Activated naive CD4-positive, alpha-beta T cell treated with anti-CD3 and anti-CD28 coated beads for 36 hours (primary cell): ENCODE data around the gene WNK2. TPM values are rescaled to one million over a fixed set of nuclear protein-coding genes. Genes with fewer than 3 reads are reported as not detected.

ENCODE experiments used
- CTCF ChIA-PET: fragments of 350-600 bp; sonication (Branson Sonifier 250); formaldehyde crosslinking; loops from one replicate; lab custom pipeline; 2021; ENCODE audit warnings: antibody characterized with exemption; lab: Charles Lee
- DNase-seq: peaks from one replicate; pipeline ENCODE4 v3.0.0-alpha.2; 2020
- H3K27ac Mint-ChIP-seq: one replicate; pipeline ENCODE4 v1.8.0; 2021; ENCODE audit warnings: mild to moderate bottlenecking, mixed read lengths
- H3K27me3 Mint-ChIP-seq: one replicate; pipeline ENCODE4 v1.8.0; 2021; ENCODE audit warnings: low read depth, mixed read lengths
- H3K36me3 Mint-ChIP-seq: one replicate; pipeline ENCODE4 v1.8.0; 2021; ENCODE audit warnings: low read depth, mixed read lengths
- H3K4me1 Mint-ChIP-seq: one replicate; pipeline ENCODE4 v1.8.0; 2021; ENCODE audit warnings: low read depth, mixed read lengths
- H3K4me3 Mint-ChIP-seq: one replicate; pipeline ENCODE4 v1.8.0; 2021; ENCODE audit warnings: mild to moderate bottlenecking, moderate library complexity, mixed read lengths
- H3K9me3 Mint-ChIP-seq: one replicate; pipeline ENCODE4 v1.8.0; 2021; ENCODE audit warnings: mixed read lengths
- intact Hi-C: fragments of 100-400 bp; cut with micrococcal nuclease; formaldehyde crosslinking; loops from one replicate; pipeline ENCODE4 v1.15.1; 2023
- total RNA-seq, 2 experiments: library from RNA; stranded (reverse); gene quantifications; one replicate each; pipeline ENCODE4 v1.2.3, GENCODE V29; 2021

WNK2 gene
- total RNA-seq, 2 experiments from 2014 or later = 5.2 to 5.8 TPM

DNA sequence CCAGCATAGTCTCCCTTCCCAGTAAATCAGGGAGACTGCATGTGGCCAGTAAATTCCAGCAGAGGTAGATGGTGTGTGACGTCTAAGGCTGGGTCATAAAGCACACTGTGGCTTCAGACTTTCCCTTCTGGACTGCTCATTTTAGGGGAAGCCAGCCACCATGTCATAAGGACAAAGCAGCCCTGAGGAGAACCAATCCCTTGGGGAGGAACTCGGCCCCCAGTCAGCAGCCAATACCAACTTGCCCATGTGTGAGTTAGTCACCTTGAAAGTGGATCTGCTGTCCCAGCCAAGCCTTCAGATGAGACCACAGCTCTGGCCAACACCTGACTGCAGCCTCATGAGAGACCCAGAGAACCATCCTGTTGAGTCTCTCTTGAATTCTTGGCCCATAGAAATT is 35.2 kb upstream of the WNK2 start:
- CTCF ChIA-PET = interaction anchor here (1.4 to 1.9 kb wide), 2 partner anchors 40 to 41 kb away, joined by 4 to 7 read pairs; no protein-coding TSS in a partner anchor
- H3K4me1 Mint-ChIP-seq = peaks cover 57% of the 10 kb centered on the region
- H3K9me3 Mint-ChIP-seq = peaks cover 27% of the 10 kb centered on the region
- no peaks in the 10 kb centered on the region for H3K27me3 Mint-ChIP-seq
- peak overlapping the region; percentile 96 for H3K27ac Mint-ChIP-seq
- H3K4me3 Mint-ChIP-seq = peak overlapping the region; percentile 64
- peak; percentile 59 for DNase-seq
- intact Hi-C loops = loop anchor here (1.0 to 5.0 kb wide), 3 partner anchors 146 to 305 kb away; partner anchors contain the start of gene FAM120AOS
- peaks cover 30% of the 10 kb centered on the region for H3K36me3 Mint-ChIP-seq

DNA sequence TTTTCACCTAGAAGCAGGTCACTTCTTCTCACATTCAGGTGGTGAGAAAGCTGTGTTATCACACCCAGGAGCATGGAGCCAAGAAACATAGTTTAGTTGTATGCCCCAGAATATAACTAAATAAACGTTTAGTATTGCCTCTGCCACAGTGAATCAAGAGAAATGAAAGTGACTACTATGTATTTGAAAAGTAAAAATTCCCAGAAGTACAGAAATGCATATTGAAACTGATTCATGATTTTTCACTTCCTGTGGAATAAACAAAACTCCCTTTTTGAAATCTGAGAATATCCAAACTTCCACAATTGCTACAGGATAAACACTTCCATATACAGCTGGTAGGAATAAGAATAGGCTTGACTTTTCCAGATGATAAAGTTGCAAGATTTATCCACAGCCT is 34.6 kb upstream of the WNK2 start:
- Mint-ChIP-seq H3K4me3 (peak overlapping the region; percentile 64), H3K36me3 (peaks cover 30% of the 10 kb centered on the region), H3K4me1 (peaks cover 50% of the 10 kb centered on the region), H3K27ac (peak overlapping the region; percentile 96), H3K27me3 (no peaks in the 10 kb centered on the region), H3K9me3 (peaks cover 27% of the 10 kb centered on the region)
- DNase-seq = no peak
- intact Hi-C loops = loop anchor here (1.0 to 5.0 kb wide), 3 partner anchors 147 to 304 kb away; partner anchors contain the start of gene FAM120AOS
- CTCF ChIA-PET = interaction anchor here (1.4 to 2.1 kb wide), 3 partner anchors 14 to 41 kb away, joined by 4 to 7 read pairs (median 7); partner anchors contain the start of gene NINJ1

DNA sequence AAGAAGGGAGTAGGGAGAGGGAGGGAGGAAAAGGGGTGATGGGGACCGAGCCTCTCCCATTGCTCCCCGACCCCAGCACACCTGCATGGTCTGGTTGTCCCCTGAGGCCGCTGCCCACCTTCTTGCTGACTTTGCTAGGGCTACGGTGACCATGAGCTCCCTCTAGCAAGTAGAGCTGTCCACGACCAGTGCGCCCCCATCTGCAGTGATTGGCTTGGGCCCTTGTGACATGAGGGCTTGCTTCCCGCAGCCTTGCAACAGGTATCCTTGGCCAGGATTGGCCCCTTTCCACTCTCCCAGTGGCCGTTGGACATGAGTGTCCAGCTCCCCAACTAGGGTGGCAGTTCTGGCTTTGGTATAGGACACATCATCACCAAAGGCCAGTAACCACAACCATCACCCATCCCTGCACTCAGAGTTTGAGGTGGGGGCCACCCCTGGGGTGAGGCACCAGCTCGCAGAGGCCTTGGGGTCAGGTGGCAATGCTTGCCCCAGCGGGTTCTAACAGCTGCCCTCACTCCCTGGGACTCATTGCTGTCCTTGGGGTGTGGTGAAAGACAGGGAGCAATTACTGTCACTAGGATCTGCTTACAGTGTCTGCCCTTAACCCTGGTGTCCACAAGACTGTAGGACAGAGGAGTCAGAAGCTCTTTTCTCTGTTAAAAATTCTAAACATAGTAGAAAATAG is 32.7 kb upstream of the WNK2 start:
- CTCF ChIA-PET = interaction anchor here (1.3 to 2.1 kb wide), 2 partner anchors 16 to 195 kb away, joined by 3 to 7 read pairs; partner anchors contain the start of gene NINJ1
- H3K27ac Mint-ChIP-seq = no peak overlapping the region
- H3K4me3 Mint-ChIP-seq = no peak overlapping the region
- intact Hi-C loops = loop anchor here (10.0 kb wide), 1 partner anchor 804 kb away; the partner anchor contains the start of gene BARX1
- H3K27me3 Mint-ChIP-seq = no peaks in the 10 kb centered on the region
- peaks cover 26% of the 10 kb centered on the region for H3K36me3 Mint-ChIP-seq
- H3K4me1 Mint-ChIP-seq = peaks cover 41% of the 10 kb centered on the region
- H3K9me3 Mint-ChIP-seq = peaks cover 23% of the 10 kb centered on the region
- DNase-seq = no peak

DNA sequence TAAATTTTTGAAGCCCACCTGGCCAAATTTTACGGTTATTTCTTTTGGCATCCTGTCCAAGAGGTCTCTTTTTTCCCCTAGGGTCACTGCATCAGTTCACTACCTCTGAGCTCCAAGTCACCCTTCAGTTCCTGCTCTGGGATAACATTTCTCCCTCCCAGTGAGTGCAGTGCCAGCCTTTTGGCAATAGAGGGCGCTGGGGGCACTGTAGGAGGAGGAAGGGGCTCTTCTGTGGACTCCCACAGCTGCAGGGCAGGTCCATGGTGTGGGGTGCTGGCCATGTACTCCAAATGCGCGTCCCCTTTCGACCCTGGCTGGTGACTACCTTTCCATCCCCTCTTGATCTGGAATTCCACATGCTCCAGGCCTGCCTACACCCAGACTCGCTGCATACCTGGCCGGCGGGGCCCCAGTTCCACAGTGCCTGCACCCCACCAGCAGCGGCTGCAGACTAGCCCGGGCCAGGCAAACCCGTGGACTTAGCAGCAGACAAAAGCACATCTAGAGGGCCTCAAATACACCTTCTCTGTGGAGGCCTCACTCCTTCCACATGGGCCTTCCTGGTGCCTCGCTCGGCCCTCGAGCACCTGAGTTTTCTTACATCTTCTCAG is 29.5 kb upstream of the WNK2 start:
- intact Hi-C loops = loop anchor here (10.0 kb wide), 1 partner anchor 800 kb away; the partner anchor contains the start of gene BARX1
- peak; percentile 75 for DNase-seq
- Mint-ChIP-seq H3K4me3 (no peak overlapping the region), H3K27me3 (no peaks in the 10 kb centered on the region), H3K36me3 (peaks cover 2% of the 10 kb centered on the region), H3K4me1 (peaks cover 25% of the 10 kb centered on the region), H3K9me3 (peaks cover 4% of the 10 kb centered on the region), H3K27ac (no peak overlapping the region)
- CTCF ChIA-PET = interaction anchor here (0.6 to 2.9 kb wide), 11 partner anchors 8 to 163 kb away, joined by 3 to 13 read pairs (median 3); no protein-coding TSS in a partner anchor

DNA sequence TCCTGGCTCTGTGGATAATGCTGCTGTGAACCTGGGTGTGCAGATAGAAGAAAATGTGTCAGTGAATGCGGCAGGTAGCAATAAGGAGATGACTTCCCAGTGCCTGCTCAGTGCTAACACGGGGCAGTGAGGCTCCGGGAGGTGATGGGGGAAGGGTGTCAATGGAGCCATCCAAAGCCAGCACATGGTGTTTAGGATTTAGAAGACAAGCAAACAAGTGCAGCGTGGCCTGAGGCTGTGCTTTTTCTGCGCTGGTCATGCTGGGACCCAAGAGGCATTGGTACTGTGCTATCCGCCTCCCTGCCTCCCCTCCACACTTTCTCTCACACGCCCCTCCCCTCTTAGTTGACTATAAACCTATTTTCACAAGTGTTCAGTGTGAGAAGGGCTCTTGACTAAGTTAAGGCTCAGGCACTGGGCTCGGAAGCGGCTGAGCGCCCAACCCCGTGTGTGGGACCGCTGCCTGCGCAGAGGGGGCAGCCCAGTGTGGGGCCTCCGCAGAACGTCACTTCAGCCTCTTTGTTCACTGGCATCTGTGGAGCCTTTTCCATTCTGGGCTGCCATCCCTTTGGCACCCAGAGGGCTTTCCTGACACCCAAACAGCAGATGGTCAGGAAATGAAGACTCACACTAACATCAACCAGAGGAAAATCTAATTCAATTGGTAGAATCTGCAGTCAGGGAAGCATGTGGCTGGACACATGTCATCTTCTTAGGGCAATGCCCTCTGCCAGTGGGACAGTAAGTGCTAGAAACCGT is 28.0 kb upstream of the WNK2 start:
- Mint-ChIP-seq H3K27me3 (no peaks in the 10 kb centered on the region), H3K4me1 (peaks cover 20% of the 10 kb centered on the region), H3K36me3 (peaks cover 2% of the 10 kb centered on the region), H3K4me3 (no peak overlapping the region), H3K9me3 (peaks cover 3% of the 10 kb centered on the region), H3K27ac (peak overlapping the region; percentile 65)
- DNase-seq = no peak
- intact Hi-C loops = loop anchor here (1.0 to 10.0 kb wide), 5 partner anchors 10 to 799 kb away; partner anchors contain the start of genes BARX1 and ZNF484
- CTCF ChIA-PET = interaction anchor here (1.0 to 2.9 kb wide), 5 partner anchors 14 to 411 kb away, joined by 3 to 8 read pairs (median 4); no protein-coding TSS in a partner anchor

DNA sequence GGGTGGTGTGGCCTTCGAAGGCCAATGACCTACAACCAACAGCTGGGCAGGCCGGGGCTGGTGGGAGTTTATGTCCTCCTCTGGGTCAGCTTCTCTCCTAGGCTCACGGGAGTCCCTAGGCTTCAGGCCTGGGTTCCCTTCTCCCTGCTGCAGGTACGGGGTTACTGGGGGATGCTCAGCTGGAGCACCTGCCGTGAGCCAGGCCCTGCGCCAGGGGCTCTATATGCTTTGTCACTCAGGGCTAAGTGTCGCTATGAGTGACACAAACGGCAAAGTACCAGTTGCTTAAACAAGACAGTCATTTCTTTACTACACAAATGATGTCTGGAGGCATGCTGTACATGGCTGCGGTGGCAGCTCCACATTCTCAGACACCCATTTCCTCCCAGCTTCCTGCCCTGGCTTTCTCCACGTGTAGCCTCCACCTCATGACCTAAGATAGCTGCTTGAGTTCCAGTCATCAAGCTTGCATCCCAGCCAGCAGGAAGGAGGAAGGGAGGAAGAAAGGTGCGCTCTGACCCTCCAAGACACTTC is 27.4 kb upstream of the WNK2 start:
- peaks cover 2% of the 10 kb centered on the region for H3K36me3 Mint-ChIP-seq
- peak; percentile 80 for DNase-seq
- CTCF ChIA-PET = interaction anchor here (0.6 to 1.4 kb wide), 5 partner anchors 21 to 410 kb away, joined by 3 to 8 read pairs (median 4); no protein-coding TSS in a partner anchor
- peaks cover 3% of the 10 kb centered on the region for H3K9me3 Mint-ChIP-seq
- H3K4me3 Mint-ChIP-seq = no peak overlapping the region
- H3K27ac Mint-ChIP-seq = peak overlapping the region; percentile 65
- H3K4me1 Mint-ChIP-seq = peaks cover 20% of the 10 kb centered on the region
- intact Hi-C loops = loop anchor here (1.0 to 10.0 kb wide), 5 partner anchors 10 to 798 kb away; partner anchors contain the start of genes BARX1 and ZNF484
- H3K27me3 Mint-ChIP-seq = no peaks in the 10 kb centered on the region

DNA sequence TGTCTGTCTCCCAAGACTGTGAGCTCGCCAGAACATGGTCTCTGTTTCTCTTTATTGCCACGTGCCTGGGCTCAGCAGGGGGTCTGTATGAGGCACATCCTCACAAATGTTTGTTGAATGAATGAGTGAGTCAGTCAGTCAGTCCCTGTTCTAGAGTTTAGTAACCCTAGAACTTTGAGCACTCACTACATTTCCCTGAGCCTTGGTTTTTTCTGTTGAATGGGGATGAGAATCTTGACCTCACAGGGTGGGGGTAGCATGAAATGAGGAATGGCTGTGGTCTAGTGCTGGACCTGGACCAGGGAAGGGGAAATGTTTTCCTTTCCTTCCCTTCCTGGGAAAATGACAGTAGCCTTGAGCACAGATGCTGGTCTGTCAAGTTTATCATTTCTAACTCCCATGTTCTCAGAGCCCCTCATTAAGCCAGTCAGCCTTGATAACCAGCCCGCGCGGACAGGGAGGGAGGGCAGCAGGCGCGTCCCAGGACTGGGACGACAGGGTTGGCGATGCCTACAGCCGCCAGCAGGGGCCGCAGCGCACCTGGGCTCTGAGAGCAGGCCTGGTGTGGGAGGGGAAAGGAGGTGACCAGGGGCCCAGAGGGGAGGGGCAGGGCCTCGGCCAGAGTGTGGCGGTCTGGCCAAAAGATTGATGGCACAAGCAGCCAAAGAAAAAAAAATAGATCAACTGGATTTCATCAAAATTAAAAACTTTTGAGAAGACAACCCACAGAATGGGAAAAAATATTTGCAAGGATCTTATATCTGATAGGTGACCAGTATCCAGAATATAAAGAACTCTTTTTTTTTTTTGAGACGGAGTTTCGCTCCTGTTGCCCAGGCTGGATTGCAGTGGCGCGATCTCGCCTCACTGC is 24.1 kb upstream of the WNK2 start:
- peak; percentile 76 for DNase-seq
- intact Hi-C loops = loop anchor here (1.0 to 10.0 kb wide), 3 partner anchors 142 to 795 kb away; partner anchors contain the start of genes BARX1 and ZNF484
- peaks cover 3% of the 10 kb centered on the region for H3K9me3 Mint-ChIP-seq

DNA sequence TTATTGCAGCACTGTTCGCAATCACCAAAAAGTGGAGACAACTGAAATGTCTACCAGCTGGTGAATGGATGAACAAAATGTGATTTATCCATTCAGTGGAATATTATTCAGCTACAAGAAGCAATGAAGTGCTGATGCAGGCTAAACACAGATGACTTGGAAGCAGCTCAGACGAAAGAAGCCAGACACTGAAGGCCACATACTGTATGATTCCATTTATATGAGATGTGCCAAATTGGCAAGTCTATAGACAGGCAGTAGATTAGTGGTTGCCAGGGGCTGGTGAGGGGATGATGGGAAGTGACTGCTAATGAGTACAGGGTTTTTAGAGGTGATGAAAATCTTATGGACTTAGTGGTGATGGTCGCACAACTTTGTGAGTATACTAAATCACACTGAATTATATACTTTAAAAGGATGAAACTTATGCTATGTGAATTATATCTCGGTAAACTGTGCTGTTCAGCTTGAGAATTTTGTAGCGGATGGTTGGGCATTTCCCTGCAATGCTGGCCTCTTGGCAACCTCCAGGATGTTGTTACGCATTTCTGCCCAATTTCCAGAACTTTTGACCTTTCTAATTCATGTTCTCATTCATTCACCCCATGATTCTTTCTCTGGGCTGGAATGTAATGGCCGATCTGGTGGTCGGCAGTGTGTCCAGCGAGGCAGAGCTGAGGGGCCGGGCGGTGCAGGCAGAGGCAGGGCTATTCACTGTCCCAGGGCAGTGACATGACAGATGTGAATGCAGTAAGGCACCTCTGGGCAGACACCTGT is 22.0 kb upstream of the WNK2 start:
- intact Hi-C loops = no loop called here
- no peak for DNase-seq
- H3K4me3 Mint-ChIP-seq = no peak overlapping the region
- no peak overlapping the region for H3K27ac Mint-ChIP-seq
- CTCF ChIA-PET = interaction anchor here (0.6 to 1.6 kb wide), 5 partner anchors 37 to 224 kb away, joined by 3 to 6 read pairs (median 4); no protein-coding TSS in a partner anchor
- H3K27me3 Mint-ChIP-seq = no peaks in the 10 kb centered on the region
- H3K36me3 Mint-ChIP-seq = no peaks in the 10 kb centered on the region
- H3K4me1 Mint-ChIP-seq = peaks cover 9% of the 10 kb centered on the region
- H3K9me3 Mint-ChIP-seq = no peaks in the 10 kb centered on the region

More for the DNA sequence above, 24.1 kb upstream of the WNK2 start:
- CTCF ChIA-PET = interaction anchor here (0.6 to 1.5 kb wide), 4 partner anchors 30 to 312 kb away, joined by 3 to 11 read pairs (median 5); no protein-coding TSS in a partner anchor
- Mint-ChIP-seq H3K4me3 (no peak overlapping the region), H3K27me3 (no peaks in the 10 kb centered on the region), H3K36me3 (peaks cover 2% of the 10 kb centered on the region), H3K4me1 (peaks cover 20% of the 10 kb centered on the region), H3K27ac (peak overlapping the region; percentile 22)

DNA sequence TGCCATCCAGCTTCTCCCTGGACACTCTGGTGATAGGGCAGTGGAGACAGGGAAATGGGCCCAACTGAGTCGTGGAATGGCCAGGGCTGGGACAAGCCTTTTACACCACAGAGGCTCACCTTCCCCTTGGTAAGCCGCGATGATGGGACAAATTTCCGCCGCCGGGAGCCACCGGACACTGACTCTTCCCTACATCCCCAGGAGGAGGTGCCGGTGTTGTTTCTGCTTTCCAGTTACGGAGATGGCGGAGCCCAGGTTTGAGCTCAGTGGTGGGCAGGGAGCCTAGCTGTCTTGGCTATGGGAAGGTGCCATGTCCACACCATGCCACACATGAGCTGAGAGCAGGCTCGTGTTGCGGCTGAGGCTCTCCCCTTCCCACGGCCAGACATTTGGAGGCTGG is 19.9 kb upstream of the WNK2 start:
- no peak for DNase-seq
- Mint-ChIP-seq H3K27me3 (no peaks in the 10 kb centered on the region), H3K4me3 (no peak overlapping the region), H3K4me1 (peaks cover 9% of the 10 kb centered on the region), H3K9me3 (no peaks in the 10 kb centered on the region), H3K27ac (no peak overlapping the region), H3K36me3 (no peaks in the 10 kb centered on the region)
- CTCF ChIA-PET = interaction anchor here (1.1 kb wide), 1 partner anchor 10 kb away, joined by 6 read pairs; no protein-coding TSS in a partner anchor
- intact Hi-C loops = no loop called here

DNA sequence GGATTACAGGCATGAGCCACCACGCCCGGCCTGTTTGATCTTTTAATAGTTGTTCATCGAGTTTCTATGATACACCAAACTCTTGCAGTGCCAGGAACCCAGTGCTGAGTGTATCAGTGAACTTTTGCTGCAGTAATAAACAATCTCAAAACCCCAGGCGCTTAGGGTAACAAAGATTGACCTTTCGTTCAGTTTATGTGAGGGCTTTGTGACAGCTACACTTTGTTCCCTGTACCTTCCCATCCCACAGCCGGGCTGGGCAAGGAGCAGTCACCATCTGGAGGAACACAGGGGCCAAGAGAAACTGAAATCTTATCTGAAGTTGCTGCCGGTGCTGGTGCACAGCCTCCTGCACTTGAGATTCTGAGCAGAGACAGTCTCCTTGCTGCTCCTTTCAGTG is 17.2 kb upstream of the WNK2 start:
- H3K36me3 Mint-ChIP-seq = no peaks in the 10 kb centered on the region
- intact Hi-C loops = no loop called here
- H3K4me1 Mint-ChIP-seq = no peaks in the 10 kb centered on the region
- DNase-seq = no peak
- no peaks in the 10 kb centered on the region for H3K27me3 Mint-ChIP-seq
- no peaks in the 10 kb centered on the region for H3K9me3 Mint-ChIP-seq
- H3K27ac Mint-ChIP-seq = no peak overlapping the region
- CTCF ChIA-PET = interaction anchor here (0.9 kb wide), 1 partner anchor 13 kb away, joined by 3 read pairs; no protein-coding TSS in a partner anchor
- H3K4me3 Mint-ChIP-seq = no peak overlapping the region
